Fibroblast of villous mesenchyme (primary cell): Measurements from ENCODE around the gene EXOC3L1. TPM values are rescaled to one million over a fixed set of nuclear protein-coding genes. Genes with fewer than 3 reads are reported as not detected.

ENCODE experiments used
- DNase-seq: peaks from one replicate; pipeline ENCODE4 v3.0.0-alpha.2; 2010; ENCODE audit warnings: low read depth
- H3K4me3 ChIP-seq: 2 replicates; pipeline ENCODE4 v1.5.1; 2011; ENCODE audit warnings: low read depth, mild to moderate bottlenecking, low read length
- total RNA-seq: library from RNA; depleted of rRNA; stranded (reverse); fragments of >200 nt; gene quantifications from 2 replicates; pipeline ENCODE4 v1.2.3, GENCODE V29; 2012
- TF ChIP-seq, protein P1 (sequence below): IDR thresholded peaks from 2 replicates; pipeline ENCODE4 v1.5.1; 2012; ENCODE audit warnings: low read depth, mild to moderate bottlenecking, low read length; ENCODE audit not compliant: insufficient read depth

Gene EXOC3L1
- total RNA-seq, 1 donor = not detected

DNA sequence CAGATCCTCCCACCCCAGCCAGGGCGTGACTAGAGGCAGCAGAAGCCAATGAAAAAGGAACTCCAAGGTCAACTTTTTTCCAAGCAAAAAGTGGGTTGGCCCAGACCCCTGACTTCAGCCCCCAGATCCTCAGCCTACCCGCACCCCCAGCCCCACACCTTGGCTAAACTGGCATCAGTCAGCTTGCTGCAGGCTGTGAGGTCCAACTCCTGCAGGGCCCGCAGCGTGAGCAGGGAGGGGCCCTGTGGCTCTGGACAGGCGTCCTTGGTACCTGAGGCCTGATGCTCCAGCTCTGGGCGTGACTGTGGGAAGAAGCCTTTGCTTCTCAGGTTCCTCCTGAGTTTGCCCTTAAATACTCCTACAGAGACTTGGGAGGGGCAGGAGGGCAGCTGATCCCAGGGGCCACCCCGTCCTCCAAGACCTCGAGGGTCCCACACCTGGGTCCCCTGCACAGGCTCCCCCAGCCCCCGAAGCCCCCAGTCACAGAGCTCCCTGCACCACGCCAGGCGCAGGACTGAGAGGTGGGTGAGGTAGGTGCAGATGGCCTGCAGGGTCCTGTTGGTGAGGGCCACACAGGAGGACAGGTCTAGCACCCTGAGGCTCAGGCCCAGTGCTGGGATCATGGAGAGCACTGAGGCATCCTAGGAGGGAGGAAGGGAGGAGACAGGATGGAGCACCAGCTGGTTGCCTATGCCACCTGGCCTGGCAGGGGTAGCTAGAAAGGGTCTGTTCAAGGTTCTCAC is 18.4 kb upstream of the EXOC3L1 start:
- H3K4me3 ChIP-seq = no peak overlapping the region
- no peak for DNase-seq
- TF ChIP-seq, protein P1, sequence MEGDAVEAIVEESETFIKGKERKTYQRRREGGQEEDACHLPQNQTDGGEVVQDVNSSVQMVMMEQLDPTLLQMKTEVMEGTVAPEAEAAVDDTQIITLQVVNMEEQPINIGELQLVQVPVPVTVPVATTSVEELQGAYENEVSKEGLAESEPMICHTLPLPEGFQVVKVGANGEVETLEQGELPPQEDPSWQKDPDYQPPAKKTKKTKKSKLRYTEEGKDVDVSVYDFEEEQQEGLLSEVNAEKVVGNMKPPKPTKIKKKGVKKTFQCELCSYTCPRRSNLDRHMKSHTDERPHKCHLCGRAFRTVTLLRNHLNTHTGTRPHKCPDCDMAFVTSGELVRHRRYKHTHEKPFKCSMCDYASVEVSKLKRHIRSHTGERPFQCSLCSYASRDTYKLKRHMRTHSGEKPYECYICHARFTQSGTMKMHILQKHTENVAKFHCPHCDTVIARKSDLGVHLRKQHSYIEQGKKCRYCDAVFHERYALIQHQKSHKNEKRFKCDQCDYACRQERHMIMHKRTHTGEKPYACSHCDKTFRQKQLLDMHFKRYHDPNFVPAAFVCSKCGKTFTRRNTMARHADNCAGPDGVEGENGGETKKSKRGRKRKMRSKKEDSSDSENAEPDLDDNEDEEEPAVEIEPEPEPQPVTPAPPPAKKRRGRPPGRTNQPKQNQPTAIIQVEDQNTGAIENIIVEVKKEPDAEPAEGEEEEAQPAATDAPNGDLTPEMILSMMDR = no peak

- TF ChIP-seq, protein P1 = no peak
- peak; percentile 30 for DNase-seq
These were observed 17.5 kb upstream of the EXOC3L1 start for GRCh38 chr16:67207249-67208091.

GRCh38 chr16:67206838-67207248 is 16.9 kb upstream of the EXOC3L1 start:
- no peak for DNase-seq
- TF ChIP-seq, protein P1 = no peak
- no peak overlapping the region for H3K4me3 ChIP-seq

More at GRCh38 chr16:67207249-67208091, 17.5 kb upstream of the EXOC3L1 start:
- no peak overlapping the region for H3K4me3 ChIP-seq

GRCh38 chr16:67206129-67206837 is 16.3 kb upstream of the EXOC3L1 start:
- DNase-seq = no peak
- TF ChIP-seq, protein P1 = no peak
- H3K4me3 ChIP-seq = no peak overlapping the region

DNA sequence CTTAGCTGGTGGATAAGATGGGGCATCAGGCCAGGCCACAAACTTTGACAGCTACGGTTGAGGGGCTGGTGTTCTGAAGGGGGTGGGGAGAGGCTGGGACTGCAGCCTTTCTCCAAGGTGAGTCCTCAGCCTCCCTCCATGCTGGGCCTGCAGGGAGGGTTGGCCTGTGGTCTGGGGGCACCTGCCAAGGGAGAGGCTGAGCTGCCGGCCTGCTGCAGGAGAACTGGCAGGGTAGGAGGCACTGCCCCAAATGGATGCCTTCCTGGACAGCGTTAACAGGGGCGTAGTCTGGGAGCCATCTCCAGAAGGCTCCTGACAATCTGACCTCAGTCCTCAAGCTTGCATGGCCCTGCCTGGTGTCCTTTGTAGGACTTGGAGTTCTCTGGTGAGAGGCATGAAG is 14.1 kb upstream of the EXOC3L1 start:
- no peak for DNase-seq
- TF ChIP-seq, protein P1 = no peak
- no peak overlapping the region for H3K4me3 ChIP-seq

DNA sequence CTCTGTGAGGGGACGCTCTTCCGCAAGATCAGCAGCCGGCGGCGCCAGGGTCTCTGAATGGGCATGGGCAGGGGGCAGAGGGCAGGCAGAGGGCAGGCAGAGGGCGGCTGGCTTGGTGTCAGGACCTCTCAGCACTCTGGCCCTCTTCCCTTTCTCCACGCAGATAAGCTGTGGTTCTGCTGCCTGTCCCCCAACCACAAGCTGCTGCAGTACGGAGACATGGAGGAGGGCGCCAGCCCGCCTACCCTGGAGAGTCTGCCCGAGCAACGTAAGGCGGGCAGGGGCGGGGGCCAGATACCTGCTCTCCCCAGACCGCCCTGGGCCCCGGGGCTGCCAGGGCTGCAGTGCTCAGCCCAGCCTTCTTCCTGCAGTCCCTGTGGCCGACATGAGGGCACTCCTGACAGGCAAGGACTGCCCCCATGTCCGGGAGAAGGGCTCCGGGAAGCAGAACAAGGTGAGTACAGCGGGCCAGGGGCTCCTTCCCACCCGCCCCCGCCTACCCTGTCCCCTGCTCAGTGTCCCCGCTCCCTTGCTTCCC is 13.1 kb upstream of the EXOC3L1 start:
- TF ChIP-seq, protein P1 = no peak
- no peak overlapping the region for H3K4me3 ChIP-seq
- DNase-seq = no peak
